Measurements from ENCODE around the gene MACROD2.

GRCh38 chr20:15556869-15557268 is 1561.6 kb downstream of the MACROD2 start:
- no peak for TF ChIP-seq POLR2A (IDR thresholded peaks at IDR 0.05; ENCODE audit: low read length)
- no peak for TF ChIP-seq RCOR1 (IDR thresholded peaks at IDR 0.05; ENCODE audit: low read depth, low read length)
- no peak for TF ChIP-seq HOXA7 (CRISPR knock-in tag; IDR thresholded peaks at IDR 0.05)
- no peak for TF ChIP-seq RAD21 (conservative IDR thresholded peaks at IDR 0.05 in 1 of 2, IDR thresholded peaks at IDR 0.05 in 1 of 2)
- no peak for TF ChIP-seq CTCF (IDR thresholded peaks at IDR 0.05)
- TF ChIP-seq EP300 (IDR thresholded peaks at IDR 0.05), result no peak
- no peak for TF ChIP-seq ZFP36 (IDR thresholded peaks at IDR 0.05; ENCODE audit: borderline replicate concordance, partially characterized antibody)
- no peak for TF ChIP-seq GATA3 (IDR thresholded peaks at IDR 0.05; ENCODE audit: borderline replicate concordance)

Measured in A549 (cell line).